IMR-90 (cell line): ENCODE data around the gene TRIP4. TPM values are rescaled to one million over a fixed set of nuclear protein-coding genes. Genes with fewer than 3 reads are reported as not detected.

Experiments used
- ATAC-seq: fragments of 200-7000 bp; cut with Tn5 transposase; 2 replicates; pipeline ENCODE4 v1.9.1; 2020; ENCODE audit warnings: low read depth, mild to moderate bottlenecking, moderate library complexity
- BruUV-seq: library from RNA; stranded (reverse); fragments of 400-500 nt; replicated peaks from 2 replicates; lab custom pipeline; 2021; lab: Mats Ljungman, UMichigan
- CTCF ChIA-PET: fragments of 300-600 bp; formaldehyde crosslinking; extraction: SDS; loops from one replicate; lab custom pipeline; 2021; ENCODE audit warnings: antibody characterized with exemption; lab: Yijun Ruan, JAX
- POLR2A ChIA-PET: fragments of 300-600 bp; sonication (Branson Sonifier 250); formaldehyde crosslinking; loops from one replicate; lab custom pipeline; 2022; ENCODE audit warnings: antibody characterized with exemption; ENCODE audit not compliant: unreplicated experiment; lab: Charles Lee
- DNase-seq: peaks from one replicate; pipeline ENCODE4 v3.0.0; 2013
- H2AFZ ChIP-seq: replicated peaks from 2 replicates; pipeline ENCODE3; 2013; ENCODE audit warnings: low read length, mild to moderate bottlenecking; ENCODE audit not compliant: poor library complexity
- H2AK5ac ChIP-seq: 2 replicates; pipeline ENCODE4 v1.6.1; 2013; ENCODE audit warnings: low read depth, low read length, inconsistent platforms
- H2AK9ac ChIP-seq: replicated peaks from 2 replicates; pipeline ENCODE3; 2013; ENCODE audit warnings: mild to moderate bottlenecking, low read depth, low read length, moderate library complexity; ENCODE audit not compliant: poor library complexity
- H2BK120ac ChIP-seq: 2 replicates; pipeline ENCODE4 v1.6.1; 2013; ENCODE audit warnings: low read depth, low read length, inconsistent platforms
- H2BK15ac ChIP-seq: 3 replicates; pipeline ENCODE4 v1.6.1; 2013; ENCODE audit warnings: low read depth, low read length, inconsistent platforms
- H2BK20ac ChIP-seq: 2 replicates; pipeline ENCODE4 v1.6.1; 2013; ENCODE audit warnings: low read depth, mild to moderate bottlenecking, inconsistent platforms, low read length, moderate library complexity
- H2BK5ac ChIP-seq: 2 replicates; pipeline ENCODE4 v1.6.1; 2013; ENCODE audit warnings: mild to moderate bottlenecking, low read depth, low read length, inconsistent platforms; ENCODE audit not compliant: poor library complexity, severe bottlenecking
- H3K14ac ChIP-seq: replicated peaks from 2 replicates; pipeline ENCODE4 v1.6.1; 2013; ENCODE audit warnings: low read depth, low read length, inconsistent platforms
- H3K18ac ChIP-seq: 2 replicates; pipeline ENCODE4 v1.6.1; 2013; ENCODE audit warnings: low read depth, low read length, control low read depth
- H3K23ac ChIP-seq: 2 replicates; pipeline ENCODE4 v1.6.1; 2013; ENCODE audit warnings: low read depth, low read length, inconsistent platforms
- H3K27ac ChIP-seq: 2 replicates; pipeline ENCODE4 v1.5.1; 2013; ENCODE audit warnings: mild to moderate bottlenecking, control low read depth, low read length; ENCODE audit not compliant: insufficient read depth
- H3K27me3 ChIP-seq: 2 replicates; pipeline ENCODE4 v1.6.1; 2013; ENCODE audit warnings: low read length; ENCODE audit not compliant: control insufficient read depth, insufficient read depth
- H3K36me3 ChIP-seq: 2 replicates; pipeline ENCODE4 v1.6.1; 2013; ENCODE audit warnings: low read length, mixed read lengths; ENCODE audit not compliant: control insufficient read depth, insufficient read depth
- H3K4ac ChIP-seq: 2 replicates; pipeline ENCODE4 v1.6.1; 2013; ENCODE audit warnings: low read depth, low read length, inconsistent platforms
- H3K4me1 ChIP-seq: 2 replicates; pipeline ENCODE4 v1.6.1; 2013; ENCODE audit warnings: low read length, mixed read lengths; ENCODE audit not compliant: control insufficient read depth, insufficient read depth
- H3K4me2 ChIP-seq: 2 replicates; pipeline ENCODE4 v1.6.1; 2013; ENCODE audit warnings: low read depth, mild to moderate bottlenecking, control low read depth, low read length, moderate library complexity
- H3K4me3 ChIP-seq: 2 replicates; pipeline ENCODE4 v1.5.1; 2013; ENCODE audit warnings: low read depth, mild to moderate bottlenecking, control low read depth, low read length, moderate library complexity; ENCODE audit not compliant: insufficient read depth
- H3K56ac ChIP-seq: 2 replicates; pipeline ENCODE4 v1.6.1; 2013; ENCODE audit warnings: low read length, inconsistent platforms; ENCODE audit not compliant: insufficient read depth; ENCODE audit errors: extremely low read depth
- H3K79me1 ChIP-seq, 2 experiments: 2 replicates each; pipeline ENCODE4 v1.6.1; 2013; ENCODE audit warnings: low read length in 2 of 2, inconsistent platforms in 1 of 2, low read depth in 1 of 2
- H3K9ac ChIP-seq: 2 replicates; pipeline ENCODE4 v1.6.1; 2013; ENCODE audit warnings: low read depth, low read length, control low read depth
- H3K9me1 ChIP-seq: 2 replicates; pipeline ENCODE4 v1.6.1; 2013; ENCODE audit warnings: low read length, inconsistent platforms; ENCODE audit not compliant: insufficient read depth
- H3K9me3 ChIP-seq: 2 replicates; pipeline ENCODE4 v1.6.1; 2013; ENCODE audit warnings: low read length; ENCODE audit not compliant: control insufficient read depth, insufficient read depth
- H4K20me1 ChIP-seq: 2 replicates; pipeline ENCODE4 v1.6.1; 2013; ENCODE audit warnings: low read length, inconsistent platforms; ENCODE audit not compliant: insufficient read depth
- H4K5ac ChIP-seq: 2 replicates; pipeline ENCODE4 v1.6.1; 2013; ENCODE audit warnings: mild to moderate bottlenecking, low read depth, low read length, control low read depth
- H4K8ac ChIP-seq, 2 experiments: 2 replicates each; pipeline ENCODE4 v1.6.1; 2013; ENCODE audit warnings: low read depth in 2 of 2, low read length in 2 of 2, control low read depth in 1 of 2, inconsistent platforms in 1 of 2
- H4K91ac ChIP-seq: 2 replicates; pipeline ENCODE4 v1.6.1; 2013; ENCODE audit warnings: low read depth, low read length, inconsistent platforms; ENCODE audit not compliant: insufficient read depth
- FOS ChIP-seq: fragments of 150-350 bp; IDR thresholded peaks from 2 replicates; pipeline ENCODE4 v1.6.1; 2016; ENCODE audit warnings: low read depth, low read length
- MAFK ChIP-seq: IDR thresholded peaks from 2 replicates; pipeline ENCODE4 v1.6.1; 2012; ENCODE audit warnings: low read depth, low read length, improper control_type of control experiment
- RCOR1 ChIP-seq: IDR thresholded peaks from 2 replicates; pipeline ENCODE4 v1.6.1; 2012; ENCODE audit warnings: mild to moderate bottlenecking, low read length, improper control_type of control experiment; ENCODE audit not compliant: insufficient replicate concordance
- RFX5 ChIP-seq: IDR thresholded peaks from 2 replicates; pipeline ENCODE4 v1.8.0; 2012; ENCODE audit warnings: low read depth, mild to moderate bottlenecking, low read length, moderate library complexity
- USF2 ChIP-seq: fragments of 150-350 bp; IDR thresholded peaks from 2 replicates; pipeline ENCODE4 v1.6.1; 2017; ENCODE audit warnings: mild to moderate bottlenecking, antibody characterized with exemption, low read length, low read depth
- WGBS, 2 experiments: methylation state at CpG; one replicate each; pipeline versions ENCODE4 v1.1.5 to v1.1.7; 2013; ENCODE audit warnings: missing lambda C conversion rate in 2 of 2; ENCODE audit not compliant: insufficient read length in 1 of 2; ENCODE audit errors: extremely low coverage in 2 of 2; 5-methylcytosine and 5-hydroxymethylcytosine counted together
- dilution Hi-C: fragments of 300-500 bp; cut with HindIII; formaldehyde crosslinking; loops from one replicate; pipeline ENCODE4 v1.14.3; 2018; ENCODE audit warnings: low sequenced_read_pairs; ENCODE audit not compliant: unreplicated experiment
- in situ Hi-C: fragments of 300-500 bp; cut with MboI; formaldehyde crosslinking; loops from 3 replicates; pipeline ENCODE4 v1.14.3; 2019; ENCODE audit warnings: low sequenced_read_pairs, inconsistent platforms, mixed read lengths
- intact Hi-C: fragments of 100-400 bp; cut with micrococcal nuclease; formaldehyde crosslinking; loops from 2 replicates; pipeline ENCODE4 v1.10.0; 2022
- polyA plus RNA-seq, 3 experiments: library from polyadenylated mRNA; depleted of rRNA; stranded (reverse); fragments of >200 nt; gene quantifications; 2 replicates each; pipeline ENCODE4 v1.2.3, GENCODE V29; 2012; ENCODE audit warnings: low replicate concordance in 1 of 3
- total RNA-seq: library from RNA; depleted of rRNA; stranded (reverse); fragments of >200 nt; gene quantifications from 2 replicates; pipeline ENCODE4 v1.2.3, GENCODE V29; 2012

TRIP4 gene
- total and polyA plus RNA-seq, 2 of the 4 experiments (the other 2 are of a cell fraction): 13.1 to 19.4 TPM

- Histone ChIP-seq H2BK5ac (no peak overlapping the region), H3K79me1 (peaks cover 34 to 64% of the 10 kb centered on the region in 2 experiments), H3K9me3 (no peaks in the 10 kb centered on the region), H2BK15ac (no peak overlapping the region), H3K23ac (no peak overlapping the region), H2BK20ac (no peak overlapping the region), H3K56ac (no peak overlapping the region), H3K4me3 (no peak overlapping the region), H3K4me1 (peaks cover 9% of the 10 kb centered on the region), H4K8ac (no peak overlapping the region), H3K18ac (no peak overlapping the region), H4K91ac (no peak overlapping the region), H3K36me3 (no peaks in the 10 kb centered on the region; the same call in 1 of the 2 replicates), H2AFZ (no peak overlapping the region), H3K9me1 (0 out of 2 replicates have a peak, but pooled peaks cover 2% of the 10 kb centered on the region), H2AK9ac (no peak overlapping the region), H3K4me2 (no peak overlapping the region), H3K27me3 (no peaks in the 10 kb centered on the region), H4K20me1 (peaks cover 14% of the 10 kb centered on the region; the same call in 1 of the 2 replicates), H2AK5ac (no peak overlapping the region), H3K14ac (no peak overlapping the region), H4K5ac (no peak overlapping the region), H3K4ac (no peak overlapping the region), H3K27ac (no peak overlapping the region), H3K9ac (no peak overlapping the region), H2BK120ac (no peak overlapping the region)
- ATAC-seq: no peak
- in situ Hi-C loops: no loop called here
- 100% methylated on average over 1 of the region's 1 CpG; no CpG with 5 or more reads in 1 of the 2 experiments for WGBS, 2 experiments
- intact Hi-C loops: loop anchor here (10.0 kb wide), 1 partner anchor 56 kb away; no protein-coding TSS in a partner anchor
- BruUV-seq: no TSS peak
- TF ChIP-seq USF2 (no peak), RFX5 (no peak), RCOR1 (no peak), FOS (no peak), MAFK (no peak)
- ChIA-PET POLR2A (interaction anchor here (0.5 kb wide), 1 partner anchor 30 kb away, joined by 3 read pairs; no protein-coding TSS in a partner anchor), CTCF (no interaction called here)
- no peak for DNase-seq
- dilution Hi-C loops: no loop called here
These were observed 47.3 kb upstream of the TRIP4 start for GRCh38 chr15:64340355-64340754.
